ENCODE results near the gene PTER. TPM values are rescaled to one million over a fixed set of nuclear protein-coding genes. Genes with fewer than 3 reads are reported as not detected.

The PTER gene
- total RNA-seq = 12.7 TPM

GRCh38 chr10:16436758-16437539 lies at the start of gene PTER:
TSS of gene PTER (plus strand) at chr10:16437010. CDS start at chr10:16484385, 47,375 bp downstream.

GRCh38 chr10:16521311-16522016 lies 84.7 kb downstream of the PTER start, which contains the start of gene C1QL3:
TSS of gene C1QL3 (minus strand) at chr10:16521879. CDS start at chr10:16521065, 814 bp downstream.

Small RNA genes within 50 kb of the gene (small RNA-seq; reads per million reads assigned to genes)
- 0.09 reads per million for gene RNU2-18P (ENCODE audit: low replicate concordance)

Other genes with a start within 250 kb of the PTER start
- 0.12 TPM for gene C1QL3, start 84.9 kb downstream of the PTER start, total RNA-seq